Right ventricle myocardium inferior (tissue), 1 donor: Measurements from ENCODE around the gene GARIN5B. TPM values are rescaled to one million over a fixed set of nuclear protein-coding genes. Genes with fewer than 3 reads are reported as not detected.
"Not testable (repeated sequence)": the region's sequence is repeated elsewhere in the genome, so short reads cannot be mapped to it uniquely, and the experiment has no call there.

ENCODE experiments used
- ATAC-seq: fragments of 200-7000 bp; cut with Tn5 transposase; one replicate; pipeline ENCODE4 v1.9.1; 2020; ENCODE audit warnings: mild to moderate bottlenecking, moderate library complexity
- DNase-seq: peaks from one replicate; pipeline ENCODE4 v3.0.0; 2021; ENCODE audit errors: missing footprints
- intact Hi-C: fragments of 100-400 bp; cut with DNase I; formaldehyde crosslinking; loops from one replicate; pipeline ENCODE4 v1.11.0; 2022
- long read RNA-seq: library from polyadenylated mRNA; unstranded; transcript quantifications from one replicate; pipeline ENCODE4 v2.0.0, GENCODE V29; 2021
- total RNA-seq: library from RNA; stranded (reverse); fragmentation: NEBNext Ultra II Directional; extraction: Animal tissue kit (Norgen Biotek cat#: 25700); gene quantifications from one replicate; pipeline ENCODE4 v1.2.1, GENCODE V29; 2021
- donor health status: DM: no; HTN: yes; CAD: no; lungs with severe emphysema.

The GARIN5B gene
- not detected for total RNA-seq
- long read RNA-seq: 0 reads

DNA sequence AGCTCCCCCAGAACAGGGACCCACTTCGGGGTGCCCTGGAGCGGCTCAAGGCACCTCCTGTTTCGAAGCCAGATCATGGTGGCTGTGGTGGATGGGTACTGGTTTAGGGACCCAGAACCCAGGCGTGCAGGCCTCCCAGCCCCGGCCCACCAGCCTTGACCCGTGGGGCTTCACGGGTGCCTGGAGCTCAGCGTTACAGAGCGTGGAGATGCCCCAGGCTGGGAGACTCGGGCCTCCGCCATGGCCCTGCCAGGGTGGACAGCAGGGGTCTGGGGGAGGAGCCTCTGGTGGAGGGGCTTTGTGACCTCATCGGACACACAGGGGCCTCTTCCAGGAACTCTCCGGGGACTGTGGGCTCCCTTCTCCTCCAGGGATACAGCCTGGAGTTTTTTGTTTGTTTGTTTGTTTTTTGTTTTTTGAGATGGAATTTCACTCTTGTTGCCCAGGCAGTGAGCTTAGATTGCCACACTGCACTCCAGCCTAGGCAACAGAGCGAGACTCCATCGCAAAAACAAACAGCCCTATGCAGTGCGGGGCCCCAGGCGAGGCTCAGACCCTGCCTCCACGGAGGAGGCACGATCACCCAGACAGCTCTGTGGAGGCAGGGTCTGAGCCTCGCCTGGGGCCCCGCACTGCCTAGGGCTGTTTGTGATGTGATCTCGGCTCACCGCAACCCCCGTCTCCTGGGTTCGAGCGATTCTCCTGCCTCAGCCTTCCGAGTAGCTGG, at the start of gene GARIN5B:
GARIN5B (minus strand) TSS at position 271 of the 727 bp plus-strand sequence; CDS start at position 77, 194 bp downstream.
- intact Hi-C loops: no loop called here
- DNase-seq (no peak), ATAC-seq (no peak)

DNA sequence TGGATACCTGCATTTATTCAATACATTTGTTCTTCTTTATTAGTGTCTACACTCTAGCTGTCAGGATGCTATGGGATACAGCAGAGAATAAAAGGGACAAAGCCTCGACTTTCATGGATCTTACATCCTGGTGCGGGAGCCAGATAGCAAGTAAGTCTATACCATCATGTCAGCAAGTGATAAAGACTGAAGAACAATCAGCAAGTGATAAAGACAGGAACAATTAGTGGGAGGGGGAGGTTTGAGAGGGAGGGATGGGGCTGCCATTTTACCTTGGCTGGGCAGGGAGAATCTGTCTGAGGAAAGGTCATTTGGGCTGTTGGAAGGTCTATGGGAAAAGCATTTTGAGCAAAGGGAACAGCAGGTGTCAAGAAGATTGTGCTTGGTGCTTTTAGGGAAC, 47.1 kb upstream of the GARIN5B start:
- ATAC-seq (no peak), DNase-seq (no peak)
- intact Hi-C loops: loop anchor here (10.0 kb wide), 1 partner anchor 105 kb away; no protein-coding TSS in a partner anchor

GRCh38 chr19:55409179-55409578, 46.1 kb upstream of the GARIN5B start:
- DNase-seq, intact Hi-C loops, ATAC-seq: not testable (repeated sequence)

DNA sequence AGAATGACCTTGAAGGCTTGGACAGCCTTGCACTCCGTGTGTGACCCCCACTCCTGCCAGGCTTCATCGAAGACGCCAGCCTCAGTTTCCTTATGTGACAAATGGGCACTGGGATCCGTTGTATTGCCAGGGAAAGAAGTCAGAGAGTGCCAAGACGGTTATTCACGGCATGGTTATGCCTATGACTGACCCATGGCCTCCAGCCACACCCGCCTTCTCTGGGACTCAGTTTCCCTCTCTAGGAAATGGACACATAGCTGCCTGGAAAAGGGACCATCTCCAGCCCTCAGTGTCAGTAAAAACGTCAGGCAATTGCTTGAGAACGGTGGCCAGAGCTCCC, 45.4 kb upstream of the GARIN5B start:
- no peak for ATAC-seq
- intact Hi-C loops: no loop called here
- DNase-seq: no peak

DNA sequence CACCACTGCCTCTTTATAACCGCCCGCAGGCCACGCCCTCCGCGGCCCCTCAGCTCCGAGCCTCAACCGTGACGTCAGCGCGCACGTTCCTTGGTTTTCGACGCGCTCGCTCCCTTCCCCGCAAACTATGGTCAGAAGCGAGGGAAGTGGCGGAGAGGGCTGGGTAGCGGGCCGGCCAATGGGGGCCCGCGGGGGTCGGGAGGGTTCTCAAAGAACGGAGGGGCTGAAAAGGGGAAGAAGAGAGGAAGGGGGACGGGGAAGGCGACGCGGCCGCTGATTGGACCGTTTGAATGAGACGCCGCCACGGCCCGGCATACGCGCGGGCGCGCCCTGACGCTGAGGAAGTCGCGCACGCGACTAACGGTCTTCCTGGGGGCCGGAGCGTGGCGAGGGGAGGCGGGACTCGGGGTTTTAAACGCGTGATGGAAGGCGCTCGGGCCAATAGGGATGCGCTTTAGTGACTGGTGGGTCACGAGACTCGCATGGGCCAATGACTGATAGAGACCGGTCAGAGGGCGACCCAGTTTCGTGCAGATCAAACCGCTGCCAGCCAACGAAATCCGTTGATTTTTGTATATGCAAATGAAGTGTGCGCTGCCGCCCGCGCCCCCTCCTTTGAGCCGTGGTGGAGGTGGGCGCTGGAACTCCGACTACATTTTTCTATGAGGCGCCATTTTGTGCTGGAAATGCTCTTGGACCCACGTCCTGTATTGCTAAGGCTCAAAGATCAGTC, 44.9 kb upstream of the GARIN5B start:
- DNase-seq: peak; percentile 100
- peak; percentile 97 for ATAC-seq
- intact Hi-C loops: no loop called here

DNA sequence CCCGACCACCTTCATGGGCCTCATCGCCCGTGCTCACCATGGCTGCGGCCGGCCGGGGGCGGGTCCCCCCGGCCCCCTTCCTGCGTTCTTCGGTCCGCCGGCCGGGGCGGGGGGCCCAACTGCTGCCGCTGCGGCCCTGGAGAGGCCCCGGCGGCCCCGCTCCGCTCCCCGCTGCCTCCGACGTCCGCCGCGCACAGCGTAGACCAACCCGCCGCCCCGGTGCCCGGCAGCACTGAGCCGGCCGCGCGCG, 44.4 kb upstream of the GARIN5B start, which contains the start of gene UBE2S:
UBE2S (minus strand) TSS at position 239 of the 250 bp plus-strand sequence; CDS start at position 40, 199 bp downstream.
- ATAC-seq, intact Hi-C loops, DNase-seq: not testable (repeated sequence)

DNA sequence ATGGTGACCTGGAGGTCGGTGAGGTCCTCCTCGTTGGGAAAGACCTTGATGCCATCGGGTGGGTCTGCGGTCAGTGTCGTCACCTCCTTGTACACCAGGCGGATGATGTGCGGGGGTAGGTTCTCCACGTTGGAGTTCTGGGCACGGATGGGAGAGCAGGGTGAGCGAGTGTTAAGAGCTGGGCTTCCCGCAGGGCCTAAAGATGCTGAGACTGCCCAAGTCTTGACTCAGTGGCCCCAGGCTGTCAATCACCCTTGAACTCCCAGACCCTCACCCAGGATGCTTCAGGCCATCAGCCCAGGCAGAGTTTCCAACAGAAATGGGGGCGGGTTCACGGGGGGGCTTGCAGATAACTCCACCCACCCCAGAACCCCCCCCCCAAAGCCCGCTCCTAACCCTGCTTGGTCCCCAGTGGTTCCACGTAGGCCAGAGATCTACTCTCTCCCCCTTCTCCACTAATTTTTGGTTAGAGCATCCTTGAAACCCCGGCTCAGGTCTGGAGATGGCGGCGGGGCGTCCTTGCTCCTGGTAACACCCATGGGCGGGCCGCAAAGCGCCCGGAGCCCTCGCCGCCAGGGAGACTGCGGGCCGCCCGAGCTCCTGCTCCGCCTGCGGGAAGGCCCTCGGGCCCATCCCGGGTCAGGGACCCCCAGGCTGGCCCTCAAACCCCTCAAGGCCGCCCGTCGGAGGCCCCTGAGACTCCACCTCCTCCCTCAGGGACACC, 43.9 kb upstream of the GARIN5B start:
- no peak for ATAC-seq
- intact Hi-C loops: no loop called here
- no peak for DNase-seq

DNA sequence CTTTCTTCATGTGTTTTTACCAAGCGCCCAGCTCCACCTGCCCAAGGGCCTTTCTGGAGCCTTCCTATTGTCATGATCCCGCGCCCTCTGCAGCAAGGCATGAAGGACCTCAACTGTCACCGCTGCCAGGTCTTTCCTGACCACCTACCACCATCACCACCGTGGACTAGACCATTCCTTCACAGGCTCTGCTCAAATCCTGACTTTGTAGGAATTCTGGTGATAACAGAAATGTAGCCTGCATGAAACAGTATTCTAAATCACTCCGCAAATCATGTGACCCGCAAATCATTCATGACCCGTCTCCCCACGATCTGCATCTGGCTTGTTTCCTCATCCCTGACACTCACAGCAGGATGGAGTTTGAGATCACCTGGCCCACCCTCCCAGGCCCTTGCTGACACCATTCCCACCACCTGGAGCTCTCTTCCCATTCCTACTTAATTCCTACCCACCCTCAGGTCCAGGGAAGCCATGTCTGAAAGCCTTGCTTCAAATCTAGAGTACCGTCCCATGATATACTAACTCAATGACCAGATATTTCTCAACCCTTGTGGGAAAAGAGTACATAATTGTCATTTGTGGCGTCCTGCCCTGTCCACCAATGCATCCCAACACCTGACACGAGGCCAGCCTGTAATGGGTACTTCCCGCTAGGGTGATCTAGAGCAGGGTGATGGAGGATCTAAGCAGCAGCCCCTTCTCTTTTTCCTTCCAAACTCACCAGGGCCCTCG, 43.2 kb upstream of the GARIN5B start:
- DNase-seq: no peak
- no peak for ATAC-seq
- intact Hi-C loops: no loop called here

DNA sequence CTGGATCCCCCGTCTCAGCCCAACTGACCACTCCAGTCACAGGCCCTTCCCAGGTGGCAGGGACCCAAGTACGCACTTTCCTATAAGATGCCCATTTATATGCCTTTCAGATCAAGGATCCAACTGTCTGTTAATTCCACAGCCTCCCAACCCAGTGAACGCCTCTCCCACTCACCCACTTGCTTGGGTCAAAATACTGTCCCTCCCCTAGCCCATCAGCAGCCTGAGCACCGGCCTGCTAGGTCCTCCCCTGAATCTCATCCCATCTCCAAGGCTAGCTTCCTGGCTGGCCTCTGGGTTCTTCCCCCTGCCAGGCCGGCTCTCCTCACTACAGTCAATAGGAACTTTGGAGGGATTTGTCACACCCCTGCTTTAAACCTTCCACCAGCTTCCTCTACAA, 42.6 kb upstream of the GARIN5B start:
- intact Hi-C loops: no loop called here
- ATAC-seq: no peak
- no peak for DNase-seq

GRCh38 chr19:55402509-55402908, 39.4 kb upstream of the GARIN5B start:
- ATAC-seq: no peak
- no peak for DNase-seq
- intact Hi-C loops: no loop called here

DNA sequence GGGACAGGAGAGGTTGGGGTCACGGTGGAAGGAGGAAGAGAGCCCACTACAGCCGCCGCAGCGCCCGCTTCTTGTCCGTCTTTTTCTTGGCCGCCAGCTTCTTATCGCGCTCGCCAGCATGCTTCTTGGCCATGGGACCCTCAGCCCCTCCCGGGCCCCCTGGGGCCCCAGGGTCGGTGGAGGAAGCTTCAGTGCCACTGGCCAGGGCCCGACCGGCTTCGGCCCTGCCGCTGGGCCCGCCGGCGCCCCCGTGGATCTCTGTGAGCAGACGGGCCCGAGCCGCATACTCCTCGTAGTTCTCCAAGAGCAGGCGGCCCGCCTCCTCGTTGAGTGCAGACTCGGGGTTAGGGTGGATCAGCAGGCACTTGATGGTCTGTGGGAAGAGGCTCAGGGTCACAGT, 38.3 kb upstream of the GARIN5B start:
- ATAC-seq, DNase-seq, intact Hi-C loops: not testable (repeated sequence)

- ATAC-seq (no peak), DNase-seq (no peak)
- intact Hi-C loops: no loop called here
These were observed 37.4 kb upstream of the GARIN5B start for GRCh38 chr19:55400281-55401087.

GRCh38 chr19:55398200-55398925, 35.3 kb upstream of the GARIN5B start:
- intact Hi-C loops: no loop called here
- ATAC-seq (no peak), DNase-seq (no peak)

- DNase-seq (no peak), ATAC-seq (no peak)
- intact Hi-C loops: no loop called here
These were observed 30.0 kb upstream of the GARIN5B start for GRCh38 chr19:55392820-55393761.

DNA sequence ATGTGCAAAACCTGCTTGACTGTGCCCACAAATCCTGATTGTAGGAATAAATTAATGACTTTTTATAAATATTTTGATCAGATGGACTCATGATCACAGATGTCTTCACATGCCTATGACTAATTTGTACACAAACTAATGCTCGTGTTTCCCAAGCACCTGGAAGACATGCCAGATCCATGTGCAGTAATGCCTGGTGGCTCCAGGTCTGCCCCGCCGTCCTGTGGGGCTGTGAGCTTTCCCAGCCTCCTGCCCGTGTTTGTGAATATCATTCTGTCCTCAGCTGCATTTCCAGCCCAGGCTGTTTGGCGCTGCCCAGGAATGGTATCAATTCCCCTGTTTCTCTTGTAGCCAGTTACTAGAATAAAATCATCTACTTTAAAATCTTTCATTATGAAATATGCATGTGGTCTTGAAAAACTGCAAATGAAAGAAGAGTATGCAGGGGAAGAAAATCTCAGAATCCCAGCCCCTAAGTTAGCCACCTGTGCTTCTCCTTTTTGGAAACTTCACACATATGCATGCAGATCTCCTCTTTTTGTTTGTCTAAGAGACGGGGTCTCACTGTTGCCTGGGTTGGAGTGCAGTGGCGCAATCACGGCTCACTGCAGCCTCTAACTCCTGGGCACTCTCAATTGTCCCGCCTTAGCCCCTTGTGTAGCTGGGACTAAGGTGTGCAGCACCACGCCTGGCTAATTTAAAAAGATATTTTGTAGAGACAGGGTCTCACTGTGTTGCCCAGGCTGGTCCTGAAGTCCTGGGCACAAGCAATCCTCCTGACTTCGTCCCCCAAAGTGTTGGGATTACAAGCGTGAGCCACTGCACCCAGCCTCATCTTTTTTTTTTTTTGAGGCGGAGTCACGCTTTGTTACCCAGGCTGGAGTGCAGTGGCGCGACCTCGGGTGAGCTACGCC, 28.9 kb upstream of the GARIN5B start:
- no peak for DNase-seq
- intact Hi-C loops: no loop called here
- ATAC-seq: no peak

DNA sequence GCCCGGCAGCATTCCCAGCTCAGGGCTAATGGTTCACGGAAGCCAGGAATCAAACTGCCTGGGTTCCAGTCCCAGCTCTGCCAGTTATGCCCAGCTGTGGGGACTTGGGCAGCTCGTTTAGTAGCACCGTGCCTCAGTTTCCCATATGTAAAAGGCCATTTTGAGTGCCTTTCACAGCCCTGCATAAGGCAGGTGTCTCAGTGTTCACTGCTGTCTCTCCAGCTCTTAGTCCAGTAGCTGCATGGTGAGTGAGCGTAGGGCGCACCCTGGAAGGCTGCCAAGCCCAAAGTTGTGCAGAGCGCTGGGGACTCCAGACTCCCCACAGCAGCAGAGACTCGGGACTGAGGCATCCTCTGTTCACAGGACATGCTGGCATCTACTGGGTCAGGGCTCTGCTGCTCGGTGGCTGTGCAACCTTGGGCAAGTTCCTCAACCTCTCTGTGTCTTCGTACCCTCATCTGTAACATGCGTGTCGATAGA, 28.2 kb upstream of the GARIN5B start:
- ATAC-seq: no peak
- intact Hi-C loops: no loop called here

More for the DNA sequence above, 28.2 kb upstream of the GARIN5B start:
- DNase-seq: no peak
